ENCODE measurements around the gene RASAL3.

RASAL3 gene

DNA sequence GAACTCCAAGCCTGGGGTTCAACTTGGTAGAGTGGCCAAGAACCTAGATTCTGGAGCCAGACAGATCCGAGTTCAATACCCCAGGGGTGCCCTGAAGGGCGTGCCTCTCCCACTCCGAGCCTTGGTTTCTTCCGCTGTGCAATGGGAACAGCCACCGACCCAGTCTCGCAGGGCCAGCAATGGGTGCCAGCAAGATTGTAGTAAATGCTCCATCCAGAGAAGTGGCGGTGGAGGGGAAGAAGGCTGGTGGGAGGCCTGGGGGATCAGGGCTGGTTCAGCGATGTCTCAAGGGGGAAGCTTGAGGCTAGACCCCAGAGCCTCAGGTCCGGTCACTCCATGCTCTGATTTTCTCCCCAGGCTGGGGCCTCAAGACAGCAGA, 19.1 kb downstream of the RASAL3 start:
- Histone ChIP-seq H3K4me2 (ENCODE audit: low read length) (no peak overlapping the region), H3K9ac (ENCODE audit: low read length) (no peak overlapping the region), H3K9me3 (ENCODE audit: insufficient read depth, low read length) (no peaks in the 10 kb centered on the region), H3K4me1 (ENCODE audit: low read length) (peaks cover 20% of the 10 kb centered on the region), H3K36me3 (replicated peaks; ENCODE audit: low read depth, low read length) (no peaks in the 10 kb centered on the region), H2AFZ (ENCODE audit: low read depth, low read length) (no peak overlapping the region), H3K27ac (ENCODE audit: low read length) (no peak overlapping the region), H3K27me3 (ENCODE audit: low read depth, low read length) (no peaks in the 10 kb centered on the region), H4K20me1 (ENCODE audit: insufficient read depth, low read length) (no peaks in the 10 kb centered on the region), H3K4me3 (ENCODE audit: low read length) (no peak overlapping the region), H3K79me2 (ENCODE audit: low read length) (no peaks in the 10 kb centered on the region)
- TF ChIP-seq CTCF (IDR thresholded peaks at IDR 0.05; ENCODE audit: low read depth, low read length) (no peak), EZH2phosphoT487 (IDR thresholded peaks at IDR 0.05; ENCODE audit: low read depth) (no peak)

DNA sequence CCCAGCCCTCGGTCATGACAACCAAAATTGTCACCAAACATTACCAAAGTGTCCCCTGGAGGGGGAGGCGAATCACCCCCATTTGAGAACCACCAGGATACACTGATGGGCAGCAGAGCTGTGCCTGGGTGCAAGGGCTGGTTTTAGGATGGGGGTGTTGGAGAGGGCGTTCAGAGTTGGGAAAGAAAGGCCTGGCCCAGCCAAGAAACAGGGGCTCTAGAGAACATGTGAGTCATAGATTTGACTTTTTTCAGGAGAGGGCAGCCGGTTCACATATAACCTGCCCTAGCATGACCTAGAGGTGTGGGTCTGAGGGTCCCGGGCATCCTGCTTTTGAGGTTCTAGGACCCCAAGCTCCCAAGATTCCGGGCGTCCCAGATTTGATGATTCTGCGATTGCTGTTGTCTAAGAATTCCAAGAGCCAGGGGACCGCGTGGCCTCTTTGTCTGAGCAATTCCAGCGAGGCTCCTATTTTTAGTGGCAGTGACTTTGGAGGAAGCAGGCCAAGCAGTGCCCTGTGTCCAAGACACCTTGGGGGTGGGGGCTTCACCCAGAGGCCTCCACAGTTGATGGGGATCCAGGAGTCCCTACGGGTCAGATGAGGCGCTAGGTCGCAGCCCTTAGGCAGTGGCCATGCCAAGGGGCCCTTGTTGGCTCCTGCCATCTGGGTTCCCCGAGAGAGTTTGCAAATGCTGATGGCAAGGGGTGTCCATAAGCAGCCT, 19.7 kb downstream of the RASAL3 start:
- no peaks in the 10 kb centered on the region for H3K9me3 ChIP-seq (ENCODE audit: insufficient read depth, low read length)
- no peaks in the 10 kb centered on the region for H3K79me2 ChIP-seq (ENCODE audit: low read length)
- no peak overlapping the region for H3K4me3 ChIP-seq (ENCODE audit: low read length)
- no peaks in the 10 kb centered on the region for H3K36me3 ChIP-seq (replicated peaks; ENCODE audit: low read depth, low read length)
- H3K27ac ChIP-seq (ENCODE audit: low read length), result no peak overlapping the region
- H3K9ac ChIP-seq (ENCODE audit: low read length), result no peak overlapping the region
- H4K20me1 ChIP-seq (ENCODE audit: insufficient read depth, low read length), result no peaks in the 10 kb centered on the region
- H3K4me1 ChIP-seq (ENCODE audit: low read length), result peaks cover 18% of the 10 kb centered on the region
- H3K27me3 ChIP-seq (ENCODE audit: low read depth, low read length), result no peaks in the 10 kb centered on the region
- no peak overlapping the region for H3K4me2 ChIP-seq (ENCODE audit: low read length)
- H2AFZ ChIP-seq (ENCODE audit: low read depth, low read length), result no peak overlapping the region
- TF ChIP-seq EZH2phosphoT487 (IDR thresholded peaks at IDR 0.05; ENCODE audit: low read depth), result no peak
- no peak for TF ChIP-seq CTCF (IDR thresholded peaks at IDR 0.05; ENCODE audit: low read depth, low read length)

GRCh38 chr19:15443838-15444237, 20.5 kb downstream of the RASAL3 start:
- TF ChIP-seq CTCF (IDR thresholded peaks at IDR 0.05; ENCODE audit: low read depth, low read length) (no peak), EZH2phosphoT487 (IDR thresholded peaks at IDR 0.05; ENCODE audit: low read depth) (no peak)
- Histone ChIP-seq H2AFZ (ENCODE audit: low read depth, low read length) (no peak overlapping the region), H3K27ac (ENCODE audit: low read length) (no peak overlapping the region), H3K79me2 (ENCODE audit: low read length) (no peaks in the 10 kb centered on the region), H3K9me3 (ENCODE audit: insufficient read depth, low read length) (no peaks in the 10 kb centered on the region), H3K4me3 (ENCODE audit: low read length) (no peak overlapping the region), H3K9ac (ENCODE audit: low read length) (no peak overlapping the region), H3K27me3 (ENCODE audit: low read depth, low read length) (no peaks in the 10 kb centered on the region), H3K4me1 (ENCODE audit: low read length) (peaks cover 16% of the 10 kb centered on the region), H3K36me3 (replicated peaks; ENCODE audit: low read depth, low read length) (no peaks in the 10 kb centered on the region), H4K20me1 (ENCODE audit: insufficient read depth, low read length) (no peaks in the 10 kb centered on the region), H3K4me2 (ENCODE audit: low read length) (no peak overlapping the region)

DNA sequence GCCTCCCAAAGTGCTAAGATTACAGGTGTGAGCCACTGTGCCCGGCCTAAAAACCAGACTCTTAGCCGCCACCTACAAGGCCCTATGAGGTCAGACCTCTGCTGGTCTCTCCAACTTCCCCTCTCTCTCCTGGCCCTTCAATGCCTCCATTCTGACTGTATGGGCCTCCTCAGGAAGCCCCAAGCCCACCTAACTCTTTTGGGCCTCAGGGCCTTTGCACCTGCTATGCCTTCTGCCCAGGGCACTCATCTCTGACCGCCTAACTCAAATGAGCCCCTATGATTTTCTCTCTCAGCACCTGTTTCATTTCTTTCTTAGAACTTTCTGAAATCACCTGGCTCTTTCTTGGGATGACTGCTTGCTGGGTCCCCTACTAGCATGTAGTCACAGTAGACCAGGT, 21.0 kb downstream of the RASAL3 start:
- TF ChIP-seq EZH2phosphoT487 (IDR thresholded peaks at IDR 0.05; ENCODE audit: low read depth) (no peak), CTCF (IDR thresholded peaks at IDR 0.05; ENCODE audit: low read depth, low read length) (no peak)
- no peaks in the 10 kb centered on the region for H3K36me3 ChIP-seq (replicated peaks; ENCODE audit: low read depth, low read length)
- H3K4me2 ChIP-seq (ENCODE audit: low read length), result no peak overlapping the region
- H3K27me3 ChIP-seq (ENCODE audit: low read depth, low read length), result no peaks in the 10 kb centered on the region
- H3K79me2 ChIP-seq (ENCODE audit: low read length), result no peaks in the 10 kb centered on the region
- no peak overlapping the region for H2AFZ ChIP-seq (ENCODE audit: low read depth, low read length)
- no peaks in the 10 kb centered on the region for H3K9me3 ChIP-seq (ENCODE audit: insufficient read depth, low read length)
- H3K4me3 ChIP-seq (ENCODE audit: low read length), result no peak overlapping the region
- H3K9ac ChIP-seq (ENCODE audit: low read length), result no peak overlapping the region
- H3K27ac ChIP-seq (ENCODE audit: low read length), result no peak overlapping the region
- H4K20me1 ChIP-seq (ENCODE audit: insufficient read depth, low read length), result no peaks in the 10 kb centered on the region
- H3K4me1 ChIP-seq (ENCODE audit: low read length), result peaks cover 12% of the 10 kb centered on the region; the same call in 1 of the 2 replicates
